HFFc6 (cell line): ENCODE data around the gene EVI5. TPM values are rescaled to one million over a fixed set of nuclear protein-coding genes. Genes with fewer than 3 reads are reported as not detected.

ENCODE experiments used
- DNase-seq: peaks from one replicate; pipeline ENCODE4 v3.0.0-alpha.2; 2018
- H3K27ac Mint-ChIP-seq: 2 replicates; pipeline ENCODE4 v1.8.0; 2020; ENCODE audit warnings: mild to moderate bottlenecking, mixed read lengths
- H3K27me3 Mint-ChIP-seq: 2 replicates; pipeline ENCODE4 v1.8.0; 2021; ENCODE audit warnings: mild to moderate bottlenecking, moderate library complexity, mixed read lengths; ENCODE audit not compliant: insufficient read depth
- H3K36me3 Mint-ChIP-seq: 2 replicates; pipeline ENCODE4 v1.8.0; 2021; ENCODE audit warnings: low read depth, mixed read lengths
- H3K4me1 Mint-ChIP-seq: 2 replicates; pipeline ENCODE4 v1.8.0; 2020; ENCODE audit warnings: low read depth, mixed read lengths
- H3K4me3 Mint-ChIP-seq: 2 replicates; pipeline ENCODE4 v1.8.0; 2020; ENCODE audit warnings: mild to moderate bottlenecking, moderate library complexity, mixed read lengths
- H3K9me3 Mint-ChIP-seq: 2 replicates; pipeline ENCODE4 v1.8.0; 2020; ENCODE audit warnings: mild to moderate bottlenecking, mixed read lengths
- CTCF ChIP-seq: fragments of 200-600 bp; sonication (generic); IDR thresholded peaks from 2 replicates; pipeline ENCODE4 v1.5.0; 2021; ENCODE audit warnings: antibody characterized with exemption, mild to moderate bottlenecking
- total RNA-seq, 6 experiments: library from RNA; stranded (reverse); fragmentation: NEBNext Ultra II Directional; extraction: Animal tissue kit (Norgen Biotek cat#: 25700); gene quantifications; 2 replicates in 1 of 6; 3 replicates in 5 of 6; pipeline ENCODE4 v1.2.3, GENCODE V29; 2021

Gene EVI5
- total RNA-seq, 6 experiments from 2014 or later = 31.7 to 43.7 (median 34.0) TPM

DNA sequence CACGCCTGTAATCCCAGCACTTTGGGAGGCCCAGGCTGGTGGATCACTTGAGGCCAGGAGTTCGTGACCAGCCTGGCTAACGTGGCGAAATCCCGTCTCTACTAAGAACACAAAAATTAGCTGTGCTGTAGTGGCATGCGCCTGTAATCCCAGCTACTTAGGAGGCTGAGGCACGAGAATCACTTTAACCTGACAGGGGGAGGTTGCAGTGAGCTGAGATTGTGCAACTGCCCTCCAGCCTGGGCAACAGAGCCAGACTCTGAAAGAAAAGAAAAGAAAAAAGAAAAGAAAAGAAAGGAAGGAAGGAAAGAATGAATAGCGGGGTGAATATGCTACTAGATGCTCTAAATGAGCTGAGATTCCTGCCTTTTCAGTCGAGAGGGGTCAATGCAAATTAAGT, 305.3 kb downstream of the EVI5 start:
- H3K4me1 Mint-ChIP-seq = peaks cover 21% of the 10 kb centered on the region
- no peak overlapping the region for H3K4me3 Mint-ChIP-seq
- no peaks in the 10 kb centered on the region for H3K9me3 Mint-ChIP-seq
- TF ChIP-seq CTCF = no peak
- peaks cover 65% of the 10 kb centered on the region for H3K27me3 Mint-ChIP-seq
- DNase-seq = no peak
- H3K27ac Mint-ChIP-seq = no peak overlapping the region
- peaks cover 5% of the 10 kb centered on the region; the same call in 1 of the 2 replicates for H3K36me3 Mint-ChIP-seq

DNA sequence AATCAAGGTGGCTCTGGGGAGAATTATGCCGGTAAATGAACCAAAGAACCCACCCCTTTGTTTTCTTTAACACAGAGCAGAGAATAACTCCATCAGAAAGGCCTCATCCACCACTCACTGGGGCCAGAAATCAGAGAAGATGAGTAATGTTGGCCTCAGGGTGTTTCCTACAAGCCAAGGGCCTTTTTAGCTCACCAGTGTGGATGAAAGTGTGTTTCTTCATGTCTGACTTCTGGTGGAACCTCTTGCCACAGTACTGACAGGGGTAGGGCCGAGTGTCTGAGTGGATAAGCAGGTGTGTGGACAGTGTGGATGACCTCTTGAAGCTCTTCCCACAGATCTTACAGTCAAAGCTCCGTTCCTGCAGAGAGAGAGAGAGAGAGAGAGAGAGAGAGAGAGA, 306.5 kb downstream of the EVI5 start:
- Mint-ChIP-seq H3K4me1 (peaks cover 14% of the 10 kb centered on the region), H3K27ac (no peak overlapping the region), H3K9me3 (no peaks in the 10 kb centered on the region), H3K36me3 (peaks cover 5% of the 10 kb centered on the region; the same call in 1 of the 2 replicates), H3K4me3 (no peak overlapping the region), H3K27me3 (peaks cover 62% of the 10 kb centered on the region)
- DNase-seq = peak; percentile 28
- no peak for TF ChIP-seq CTCF

- Mint-ChIP-seq H3K36me3 (no peaks in the 10 kb centered on the region), H3K27me3 (peaks cover 42% of the 10 kb centered on the region), H3K4me3 (no peak overlapping the region), H3K27ac (no peak overlapping the region), H3K4me1 (peaks cover 6% of the 10 kb centered on the region), H3K9me3 (no peaks in the 10 kb centered on the region)
- no peak for TF ChIP-seq CTCF
- DNase-seq = no peak
Measured at GRCh38 chr1:92476071-92476631, 308.8 kb downstream of the EVI5 start.

- Mint-ChIP-seq H3K4me1 (peaks cover 6% of the 10 kb centered on the region), H3K4me3 (no peak overlapping the region), H3K9me3 (no peaks in the 10 kb centered on the region), H3K27ac (no peak overlapping the region), H3K27me3 (peaks cover 38% of the 10 kb centered on the region), H3K36me3 (no peaks in the 10 kb centered on the region)
- no peak for DNase-seq
- no peak for TF ChIP-seq CTCF
Measured at GRCh38 chr1:92475029-92475428, 309.9 kb downstream of the EVI5 start.

DNA sequence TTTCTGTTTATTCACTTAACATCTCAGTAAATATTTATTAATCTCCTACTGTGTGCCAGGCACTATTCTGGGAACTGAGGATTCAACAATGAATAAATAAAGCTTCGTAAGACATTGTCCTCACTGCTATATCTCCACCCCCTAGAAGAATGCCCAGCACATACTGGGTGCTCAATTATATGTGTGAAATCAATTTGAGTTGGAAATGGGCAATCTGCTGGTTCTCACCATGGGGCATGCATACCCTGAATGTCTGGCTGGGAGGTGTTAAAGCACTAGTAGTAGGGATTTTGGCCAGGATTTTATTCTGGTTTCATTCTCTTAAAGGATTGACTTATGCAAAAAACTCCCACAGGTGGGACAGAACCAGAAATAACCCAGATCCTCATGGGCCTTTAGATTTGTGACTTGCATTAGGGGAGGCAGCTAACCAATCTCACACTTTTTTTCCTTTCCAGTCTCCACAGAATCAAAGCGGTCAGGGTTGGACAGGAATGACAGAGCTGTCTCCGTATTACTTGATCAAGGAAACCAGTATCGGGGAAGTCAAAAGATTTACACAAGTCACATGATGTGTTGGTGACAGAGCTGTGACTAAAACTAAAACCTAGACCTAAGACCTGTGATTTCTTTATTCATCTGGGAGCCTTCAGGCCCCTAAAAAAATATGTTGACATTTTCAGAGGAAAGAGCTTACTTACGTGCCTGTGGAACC, 311.0 kb downstream of the EVI5 start:
- Mint-ChIP-seq H3K9me3 (no peaks in the 10 kb centered on the region), H3K27ac (no peak overlapping the region), H3K27me3 (peaks cover 30% of the 10 kb centered on the region), H3K4me1 (peaks cover 6% of the 10 kb centered on the region), H3K4me3 (no peak overlapping the region), H3K36me3 (no peaks in the 10 kb centered on the region)
- TF ChIP-seq CTCF = no peak
- DNase-seq = no peak
